NCI-H2107 treated with DMSO at 0.1 percent for 48 hours (cell line): ENCODE results near the gene OR10G7.
A peak's percentile ranks its signal among the peaks of the same experiment; 100 is the strongest.

Experiments used
- DNase-seq: peaks from one replicate; lab custom pipeline; 2025; ENCODE audit not compliant: unreplicated experiment; lab: John Stamatoyannopoulos, UW

Gene OR10G7

GRCh38 chr11:124041254-124041653, at the start of gene OR10G7:
OR10G7 (minus strand) TSS chr11:124041325; CDS start chr11:124039001, 2,324 bp downstream.
- no peak for DNase-seq

GRCh38 chr11:124085997-124086846, 45.1 kb upstream of the OR10G7 start:
- no peak for DNase-seq

- DNase-seq, result no peak
Measured at GRCh38 chr11:124085583-124085982, 44.5 kb upstream of the OR10G7 start.

- no peak for DNase-seq
Measured at GRCh38 chr11:124082371-124082770, 41.2 kb upstream of the OR10G7 start.

GRCh38 chr11:124081483-124081882, 40.4 kb upstream of the OR10G7 start:
- DNase-seq, result no peak

- no peak for DNase-seq
Measured at GRCh38 chr11:124080327-124081001, 39.3 kb upstream of the OR10G7 start.

- DNase-seq, result no peak
Measured at GRCh38 chr11:124079631-124080326, 38.7 kb upstream of the OR10G7 start.

- DNase-seq, result no peak
Measured at GRCh38 chr11:124078591-124078990, 37.5 kb upstream of the OR10G7 start.

GRCh38 chr11:124077266-124077665, 36.1 kb upstream of the OR10G7 start:
- no peak for DNase-seq

GRCh38 chr11:124075841-124076651, 34.9 kb upstream of the OR10G7 start:
- DNase-seq, result no peak

GRCh38 chr11:124075492-124075840, 34.3 kb upstream of the OR10G7 start:
- DNase-seq, result no peak

- DNase-seq, result no peak
Measured at GRCh38 chr11:124074554-124074953, 33.4 kb upstream of the OR10G7 start.

- no peak for DNase-seq
Measured at GRCh38 chr11:124072147-124072546, 31.0 kb upstream of the OR10G7 start.

- DNase-seq, result no peak
Measured at GRCh38 chr11:124071623-124071948, 30.5 kb upstream of the OR10G7 start.

- DNase-seq, result peak; percentile 4
Measured at GRCh38 chr11:124070915-124071622, 29.9 kb upstream of the OR10G7 start.

GRCh38 chr11:124069429-124070401, 28.6 kb upstream of the OR10G7 start:
- DNase-seq, result peak; percentile 2

- no peak for DNase-seq
Measured at GRCh38 chr11:124068601-124069110, 27.5 kb upstream of the OR10G7 start.

- DNase-seq, result no peak
Measured at GRCh38 chr11:124052966-124053365, 11.8 kb upstream of the OR10G7 start.

- no peak for DNase-seq
Measured at GRCh38 chr11:124050748-124051147, 9.6 kb upstream of the OR10G7 start.
